Daoy (cell line): ENCODE data around the gene TEPSIN. TPM values are rescaled to one million over a fixed set of nuclear protein-coding genes. Genes with fewer than 3 reads are reported as not detected.

Experiments
- DNase-seq: peaks from one replicate; pipeline ENCODE4 v3.0.0-alpha.2; 2015; ENCODE audit warnings: low read depth
- total RNA-seq: library from RNA; depleted of rRNA; stranded (reverse); fragments of >200 nt; shearing (Covaris generic); gene quantifications from 2 replicates; pipeline ENCODE4 v1.2.3, GENCODE V29; 2014

The TEPSIN gene
- total RNA-seq, 1 experiment from 2014 or later: 17.0 TPM

GRCh38 chr17:81270279-81270678 is 31.4 kb upstream of the TEPSIN start:
- no peak for DNase-seq

- no peak for DNase-seq
Observed at GRCh38 chr17:81267390-81268067, 28.7 kb upstream of the TEPSIN start.

- no peak for DNase-seq
Observed at GRCh38 chr17:81265576-81265975, 26.7 kb upstream of the TEPSIN start.

GRCh38 chr17:81264640-81265039 is 25.8 kb upstream of the TEPSIN start:
- DNase-seq: no peak

- no peak for DNase-seq
Observed at GRCh38 chr17:81263371-81264181, 24.7 kb upstream of the TEPSIN start.

- no peak for DNase-seq
Observed at GRCh38 chr17:81261582-81262336, 22.9 kb upstream of the TEPSIN start.

- DNase-seq: no peak
Observed at GRCh38 chr17:81261096-81261495, 22.2 kb upstream of the TEPSIN start.

- DNase-seq: no peak
Observed at GRCh38 chr17:81260641-81261040, 21.8 kb upstream of the TEPSIN start.

GRCh38 chr17:81260171-81260570 is 21.3 kb upstream of the TEPSIN start:
- DNase-seq: no peak

GRCh38 chr17:81259058-81259605 is 20.3 kb upstream of the TEPSIN start:
- DNase-seq: no peak

- DNase-seq: no peak
Observed at GRCh38 chr17:81258292-81258691, 19.4 kb upstream of the TEPSIN start.

GRCh38 chr17:81257533-81257932 is 18.7 kb upstream of the TEPSIN start:
- DNase-seq: no peak

GRCh38 chr17:81256616-81257015 is 17.8 kb upstream of the TEPSIN start:
- DNase-seq: peak; percentile 68

- DNase-seq: peak; percentile 72
Observed at GRCh38 chr17:81254955-81255717, 16.3 kb upstream of the TEPSIN start.

- peak; percentile 56 for DNase-seq
Observed at GRCh38 chr17:81253358-81254131, 14.7 kb upstream of the TEPSIN start.

- no peak for DNase-seq
Observed at GRCh38 chr17:81252987-81253329, 14.1 kb upstream of the TEPSIN start.

- no peak for DNase-seq
Observed at GRCh38 chr17:81252326-81252986, 13.6 kb upstream of the TEPSIN start.

- DNase-seq: no peak
Observed at GRCh38 chr17:81251709-81252301, 12.9 kb upstream of the TEPSIN start.

- no peak for DNase-seq
Observed at GRCh38 chr17:81251094-81251708, 12.3 kb upstream of the TEPSIN start.
